Activated CD4-positive, alpha-beta T cell treated with anti-CD3 and anti-CD28 coated beads, Interleukin-2, amount 10 ng/mL, durations not matched to agents 24 days and 14 days (primary cell): Measurements from ENCODE around the gene GNG2. TPM values are rescaled to one million over a fixed set of nuclear protein-coding genes. Genes with fewer than 3 reads are reported as not detected.
A peak's percentile ranks its signal among the peaks of the same experiment; 100 is the strongest.

Experiments
- DNase-seq: peaks from one replicate; pipeline ENCODE4 v3.0.0; 2022
- H3K27ac Mint-ChIP-seq: one replicate; pipeline ENCODE4 v1.8.0; 2022; ENCODE audit warnings: mild to moderate bottlenecking, mixed read lengths
- H3K27me3 Mint-ChIP-seq: one replicate; pipeline ENCODE4 v1.8.0; 2022; ENCODE audit warnings: mixed read lengths
- H3K36me3 Mint-ChIP-seq: one replicate; pipeline ENCODE4 v1.8.0; 2022; ENCODE audit warnings: low read depth, mild to moderate bottlenecking, mixed read lengths
- H3K4me1 Mint-ChIP-seq: one replicate; pipeline ENCODE4 v1.8.0; 2021; ENCODE audit warnings: mixed read lengths
- H3K4me3 Mint-ChIP-seq: one replicate; pipeline ENCODE4 v1.8.0; 2022; ENCODE audit warnings: mild to moderate bottlenecking, moderate library complexity, mixed read lengths
- H3K9me3 Mint-ChIP-seq: one replicate; pipeline ENCODE4 v1.8.0; 2021; ENCODE audit warnings: mixed read lengths
- intact Hi-C: fragments of 100-400 bp; cut with micrococcal nuclease; formaldehyde crosslinking; loops from one replicate; pipeline ENCODE4 v1.15.1; 2023
- total RNA-seq: library from RNA; stranded (reverse); gene quantifications from 2 replicates; pipeline ENCODE4 v1.2.3, GENCODE V29; 2022

The GNG2 gene
- total RNA-seq, 1 donor from 2014 or later = 104 TPM

GRCh38 chr14:51862860-51863259, 2.4 kb downstream of the GNG2 start:
- peak overlapping the region; percentile 92 for H3K27ac Mint-ChIP-seq
- peaks cover 46% of the 10 kb centered on the region for H3K4me1 Mint-ChIP-seq
- H3K4me3 Mint-ChIP-seq = peak overlapping the region; percentile 99
- peaks cover 16% of the 10 kb centered on the region for H3K36me3 Mint-ChIP-seq
- no peaks in the 10 kb centered on the region for H3K9me3 Mint-ChIP-seq
- H3K27me3 Mint-ChIP-seq = no peaks in the 10 kb centered on the region
- peak; percentile 60 for DNase-seq
- intact Hi-C loops = loop anchor here (1.0 to 5.0 kb wide), 5 partner anchors 10 to 549 kb away; partner anchors contain the start of gene FRMD6

DNA sequence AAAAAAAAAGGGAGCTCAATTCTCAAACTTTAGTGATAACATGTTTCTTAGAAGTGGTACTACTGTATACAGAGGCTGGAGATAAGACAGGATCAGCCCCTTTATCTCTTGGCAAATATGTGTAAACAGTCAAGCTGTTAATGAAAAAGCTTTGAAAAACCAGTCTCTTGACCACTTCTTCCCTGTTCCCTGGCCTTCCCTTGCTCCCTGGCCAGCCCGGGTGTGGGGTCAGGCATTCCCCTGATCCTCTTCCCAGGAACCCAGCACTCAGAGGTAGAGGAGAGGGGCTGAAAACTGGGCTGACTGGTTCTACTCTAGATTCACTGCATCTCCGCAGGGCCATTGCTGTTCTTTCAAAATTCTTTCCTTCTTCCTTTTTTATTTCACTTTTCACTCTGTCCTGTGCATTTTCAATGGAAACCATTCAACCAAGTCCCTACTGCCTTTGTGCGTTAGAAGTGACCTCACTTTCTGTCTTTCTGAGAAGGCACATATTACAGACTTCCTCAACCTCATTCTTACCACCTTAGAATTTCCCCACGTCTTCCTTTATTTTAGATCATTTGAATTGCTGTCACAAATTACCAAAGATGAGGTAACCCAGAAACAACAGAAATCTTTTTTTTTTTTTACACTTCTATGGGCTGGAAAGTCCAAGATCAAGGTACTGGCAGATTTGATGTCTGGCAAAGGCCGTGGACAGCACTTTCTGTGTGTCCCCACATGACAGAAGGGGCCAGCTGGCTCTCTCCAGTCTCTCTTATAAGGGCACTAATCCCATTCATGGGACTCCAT, 5.7 kb downstream of the GNG2 start:
- Mint-ChIP-seq H3K27ac (no peak overlapping the region), H3K27me3 (no peaks in the 10 kb centered on the region), H3K4me1 (peaks cover 42% of the 10 kb centered on the region), H3K9me3 (no peaks in the 10 kb centered on the region), H3K36me3 (peaks cover 21% of the 10 kb centered on the region), H3K4me3 (no peak overlapping the region)
- peak; percentile 78 for DNase-seq
- intact Hi-C loops = loop anchor here (1.0 to 5.0 kb wide), 2 partner anchors 19 to 1969 kb away; no protein-coding TSS in a partner anchor

DNA sequence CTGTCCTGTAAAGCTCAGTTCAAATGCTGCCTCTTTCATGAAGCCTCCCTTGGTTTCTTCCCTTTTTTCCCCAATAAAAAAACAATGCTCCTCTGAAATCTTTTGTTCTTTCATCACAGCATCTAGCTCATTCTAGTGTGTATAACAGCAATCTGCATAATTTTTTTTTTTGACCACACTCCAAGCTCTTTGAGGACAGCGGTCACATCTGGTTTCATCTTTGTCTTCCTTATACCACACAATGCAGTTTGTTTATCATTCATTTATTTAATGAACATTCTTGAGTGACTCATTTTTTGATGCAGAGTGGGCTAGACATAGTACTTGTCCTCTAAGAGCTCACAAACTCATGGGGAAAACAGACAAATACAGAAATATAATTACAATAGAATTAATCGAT, 7.3 kb downstream of the GNG2 start:
- H3K36me3 Mint-ChIP-seq = peaks cover 17% of the 10 kb centered on the region
- H3K27me3 Mint-ChIP-seq = no peaks in the 10 kb centered on the region
- H3K27ac Mint-ChIP-seq = no peak overlapping the region
- no peak overlapping the region for H3K4me3 Mint-ChIP-seq
- peak; percentile 64 for DNase-seq
- H3K9me3 Mint-ChIP-seq = no peaks in the 10 kb centered on the region
- H3K4me1 Mint-ChIP-seq = peaks cover 47% of the 10 kb centered on the region
- intact Hi-C loops = loop anchor here (5.0 kb wide), 1 partner anchor 1970 kb away; no protein-coding TSS in a partner anchor

- H3K4me1 Mint-ChIP-seq = peaks cover 47% of the 10 kb centered on the region
- no peak overlapping the region for H3K27ac Mint-ChIP-seq
- peak; percentile 55 for DNase-seq
- no peaks in the 10 kb centered on the region for H3K27me3 Mint-ChIP-seq
- no peaks in the 10 kb centered on the region for H3K9me3 Mint-ChIP-seq
- no peak overlapping the region for H3K4me3 Mint-ChIP-seq
- intact Hi-C loops = loop anchor here (5.0 kb wide), 1 partner anchor 1971 kb away; no protein-coding TSS in a partner anchor
- H3K36me3 Mint-ChIP-seq = peaks cover 22% of the 10 kb centered on the region
Observed at GRCh38 chr14:51868405-51868804, 8.0 kb downstream of the GNG2 start.

GRCh38 chr14:51869411-51870100, 9.1 kb downstream of the GNG2 start:
- Mint-ChIP-seq H3K9me3 (no peaks in the 10 kb centered on the region), H3K4me1 (peaks cover 46% of the 10 kb centered on the region), H3K36me3 (peaks cover 25% of the 10 kb centered on the region), H3K4me3 (peak overlapping the region; percentile 40), H3K27me3 (no peaks in the 10 kb centered on the region), H3K27ac (no peak overlapping the region)
- peak; percentile 73 for DNase-seq
- intact Hi-C loops = loop anchor here (5.0 kb wide), 1 partner anchor 1972 kb away; no protein-coding TSS in a partner anchor

DNA sequence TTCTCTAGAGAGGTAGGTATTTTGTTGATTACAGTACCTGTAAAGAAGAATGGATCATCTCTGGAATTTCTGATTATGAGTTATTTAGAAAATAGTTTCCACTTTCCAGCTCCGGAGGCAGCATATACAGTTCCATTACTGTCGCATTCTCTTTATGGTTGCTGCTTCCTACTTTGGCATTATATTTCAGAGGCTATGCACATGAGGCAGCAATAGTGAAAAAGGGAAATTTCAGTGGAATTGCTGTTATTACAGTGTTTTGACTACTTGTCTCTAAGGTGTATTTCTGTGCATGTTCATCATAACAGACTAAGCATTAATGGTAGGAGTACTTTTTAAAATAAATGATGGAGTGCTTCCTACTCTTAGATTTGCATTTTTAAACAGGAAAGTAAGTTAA, 10.2 kb downstream of the GNG2 start:
- no peaks in the 10 kb centered on the region for H3K27me3 Mint-ChIP-seq
- peaks cover 45% of the 10 kb centered on the region for H3K4me1 Mint-ChIP-seq
- H3K4me3 Mint-ChIP-seq = no peak overlapping the region
- peaks cover 25% of the 10 kb centered on the region for H3K36me3 Mint-ChIP-seq
- peak overlapping the region; percentile 81 for H3K27ac Mint-ChIP-seq
- peak; percentile 39 for DNase-seq
- no peaks in the 10 kb centered on the region for H3K9me3 Mint-ChIP-seq
- intact Hi-C loops = no loop called here

DNA sequence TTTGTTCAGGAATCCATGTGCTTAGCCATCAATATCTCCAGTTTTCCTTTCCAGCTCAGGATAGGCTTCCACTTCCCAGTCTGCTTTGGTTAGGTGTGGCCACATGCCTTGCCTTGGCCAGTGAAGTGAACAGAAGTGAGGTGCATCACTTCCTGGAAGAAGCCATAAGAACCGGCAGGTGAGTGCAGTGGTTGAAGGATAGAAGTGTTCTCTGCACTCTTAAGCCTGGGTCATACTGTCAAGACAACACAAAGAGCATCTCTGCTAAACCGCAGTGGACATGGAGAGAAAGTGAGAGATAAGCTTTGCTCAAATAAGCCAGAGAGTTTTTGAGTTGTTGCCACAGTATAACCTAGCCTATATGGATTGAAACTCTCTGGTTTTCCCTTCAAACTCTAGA, 11.4 kb downstream of the GNG2 start:
- peak; percentile 69 for DNase-seq

GRCh38 chr14:51872396-51872795, 12.0 kb downstream of the GNG2 start:
- Mint-ChIP-seq H3K27me3 (no peaks in the 10 kb centered on the region), H3K36me3 (peaks cover 36% of the 10 kb centered on the region), H3K4me3 (no peak overlapping the region), H3K27ac (peak overlapping the region; percentile 70), H3K4me1 (peaks cover 46% of the 10 kb centered on the region), H3K9me3 (no peaks in the 10 kb centered on the region)
- peak; percentile 55 for DNase-seq
- intact Hi-C loops = loop anchor here (2.0 kb wide), 1 partner anchor 44 kb away; no protein-coding TSS in a partner anchor

More for the DNA sequence above, 11.4 kb downstream of the GNG2 start:
- Mint-ChIP-seq H3K36me3 (peaks cover 32% of the 10 kb centered on the region), H3K9me3 (no peaks in the 10 kb centered on the region), H3K27ac (peak overlapping the region; percentile 75), H3K4me1 (peaks cover 43% of the 10 kb centered on the region), H3K4me3 (peak overlapping the region; percentile 20), H3K27me3 (no peaks in the 10 kb centered on the region)
- intact Hi-C loops = loop anchor here (2.0 kb wide), 1 partner anchor 43 kb away; no protein-coding TSS in a partner anchor

GRCh38 chr14:51873221-51873893, 12.9 kb downstream of the GNG2 start:
- Mint-ChIP-seq H3K36me3 (peaks cover 45% of the 10 kb centered on the region), H3K27me3 (no peaks in the 10 kb centered on the region), H3K4me1 (peaks cover 51% of the 10 kb centered on the region), H3K27ac (peak overlapping the region; percentile 91), H3K9me3 (no peaks in the 10 kb centered on the region), H3K4me3 (peak overlapping the region; percentile 53)
- peak; percentile 79 for DNase-seq
- intact Hi-C loops = loop anchor here (1.0 to 2.0 kb wide), 5 partner anchors 8 to 45 kb away; no protein-coding TSS in a partner anchor

DNA sequence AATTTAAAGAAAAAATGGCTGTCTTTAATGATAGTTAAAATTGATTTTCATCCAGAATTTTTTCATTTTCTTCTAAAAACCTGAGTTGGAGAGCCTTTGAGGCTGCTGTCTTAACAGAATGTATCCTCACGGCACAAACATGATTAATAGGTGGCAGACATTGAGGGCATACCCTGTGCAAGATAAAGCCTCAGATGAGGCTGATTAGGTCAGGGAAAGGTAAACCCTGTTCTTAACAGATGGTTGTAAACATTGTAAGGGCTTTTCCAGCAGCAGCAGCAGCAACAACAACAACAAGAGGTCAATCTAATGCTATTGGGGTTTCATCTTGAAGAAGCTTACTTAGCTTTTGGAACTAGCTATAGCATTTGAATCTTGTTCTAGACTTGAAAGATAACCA, 17.4 kb downstream of the GNG2 start:
- no peak overlapping the region for H3K27ac Mint-ChIP-seq
- H3K9me3 Mint-ChIP-seq = peaks cover 9% of the 10 kb centered on the region
- H3K27me3 Mint-ChIP-seq = no peaks in the 10 kb centered on the region
- H3K4me3 Mint-ChIP-seq = no peak overlapping the region
- DNase-seq = peak; percentile 32
- peaks cover 42% of the 10 kb centered on the region for H3K4me1 Mint-ChIP-seq
- intact Hi-C loops = no loop called here
- peaks cover 64% of the 10 kb centered on the region for H3K36me3 Mint-ChIP-seq

DNA sequence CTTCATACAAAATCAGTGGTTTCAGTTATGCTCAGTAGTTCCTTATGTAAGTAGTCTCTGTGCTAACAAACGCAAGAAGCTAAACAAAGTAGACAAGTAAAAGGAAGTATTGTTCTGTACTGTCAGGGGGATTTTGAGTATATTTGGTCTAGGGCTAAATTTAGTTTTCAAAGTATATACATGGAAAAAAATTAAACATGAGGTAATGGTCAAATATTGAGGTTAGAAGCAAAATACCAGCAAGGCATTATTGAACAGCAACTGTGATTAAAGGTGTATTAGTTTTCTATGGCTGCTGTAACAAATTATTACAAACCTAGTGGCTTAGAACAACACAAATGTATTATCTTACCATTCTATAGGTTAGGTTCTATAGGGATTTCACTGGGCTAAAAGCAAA, 18.8 kb downstream of the GNG2 start:
- DNase-seq = no peak
- intact Hi-C loops = no loop called here
- Mint-ChIP-seq H3K27me3 (no peaks in the 10 kb centered on the region), H3K9me3 (peaks cover 9% of the 10 kb centered on the region), H3K27ac (no peak overlapping the region), H3K4me3 (no peak overlapping the region), H3K4me1 (peaks cover 37% of the 10 kb centered on the region), H3K36me3 (peaks cover 56% of the 10 kb centered on the region)

- H3K4me3 Mint-ChIP-seq = no peak overlapping the region
- peaks cover 58% of the 10 kb centered on the region for H3K36me3 Mint-ChIP-seq
- H3K9me3 Mint-ChIP-seq = peaks cover 9% of the 10 kb centered on the region
- H3K27me3 Mint-ChIP-seq = no peaks in the 10 kb centered on the region
- DNase-seq = peak; percentile 51
- H3K27ac Mint-ChIP-seq = no peak overlapping the region
- H3K4me1 Mint-ChIP-seq = peaks cover 41% of the 10 kb centered on the region
- intact Hi-C loops = loop anchor here (1.0 kb wide), 1 partner anchor 8 kb away; no protein-coding TSS in a partner anchor
Observed at GRCh38 chr14:51880835-51881580, 20.6 kb downstream of the GNG2 start.

GRCh38 chr14:51881636-51882035, 21.2 kb downstream of the GNG2 start:
- Mint-ChIP-seq H3K36me3 (peaks cover 58% of the 10 kb centered on the region), H3K27ac (no peak overlapping the region), H3K9me3 (peaks cover 9% of the 10 kb centered on the region), H3K4me3 (no peak overlapping the region), H3K4me1 (peaks cover 44% of the 10 kb centered on the region), H3K27me3 (no peaks in the 10 kb centered on the region)
- no peak for DNase-seq
- intact Hi-C loops = loop anchor here (1.0 kb wide), 1 partner anchor 8 kb away; no protein-coding TSS in a partner anchor
